COLO668 (cell line): Measurements from ENCODE around the gene NEB.
"Not testable (repeated sequence)": the region's sequence is repeated elsewhere in the genome, so short reads cannot be mapped to it uniquely, and the experiment has no call there.

ENCODE experiments used
- DNase-seq: peaks from one replicate; lab custom pipeline; 2025; ENCODE audit not compliant: unreplicated experiment; lab: John Stamatoyannopoulos, UW

The NEB gene

DNA sequence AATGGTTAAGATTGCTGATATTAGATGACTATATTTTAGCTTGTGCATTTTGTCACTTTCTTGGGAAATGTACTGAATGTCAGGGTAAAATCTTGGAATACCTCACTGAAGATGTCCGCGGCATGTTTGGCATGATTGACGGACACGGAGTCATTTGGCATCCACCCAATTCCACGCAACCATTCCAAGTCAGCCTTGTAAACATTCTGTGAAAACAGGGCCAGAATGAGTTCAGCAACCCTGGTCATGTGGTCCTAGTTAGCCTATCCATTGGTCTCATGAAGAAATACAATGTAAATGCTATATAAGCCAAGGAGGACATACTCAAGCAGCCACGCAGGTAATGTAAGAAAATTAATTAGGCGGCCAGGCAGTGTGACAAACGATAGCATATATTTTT, 165.1 kb downstream of the NEB start:
- DNase-seq = no peak

DNA sequence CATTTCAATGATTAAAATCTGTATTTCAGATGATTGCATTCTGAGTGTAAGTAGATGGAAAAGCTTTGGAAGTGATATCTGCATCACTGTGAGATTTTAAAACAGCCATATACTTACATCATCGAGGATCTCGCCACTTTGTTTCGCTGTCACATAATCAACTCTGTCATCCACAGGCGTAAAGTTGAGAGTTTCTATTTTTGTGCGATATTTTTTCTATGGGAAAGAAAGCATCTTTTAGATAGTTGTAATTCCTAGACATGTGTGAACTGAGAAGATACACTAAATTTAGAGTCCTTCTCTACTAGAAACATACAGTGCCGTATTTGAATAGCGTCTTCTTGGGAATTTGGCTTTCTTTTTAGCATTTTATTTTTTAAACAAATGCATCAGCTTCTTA, 165.8 kb downstream of the NEB start:
- no peak for DNase-seq

DNA sequence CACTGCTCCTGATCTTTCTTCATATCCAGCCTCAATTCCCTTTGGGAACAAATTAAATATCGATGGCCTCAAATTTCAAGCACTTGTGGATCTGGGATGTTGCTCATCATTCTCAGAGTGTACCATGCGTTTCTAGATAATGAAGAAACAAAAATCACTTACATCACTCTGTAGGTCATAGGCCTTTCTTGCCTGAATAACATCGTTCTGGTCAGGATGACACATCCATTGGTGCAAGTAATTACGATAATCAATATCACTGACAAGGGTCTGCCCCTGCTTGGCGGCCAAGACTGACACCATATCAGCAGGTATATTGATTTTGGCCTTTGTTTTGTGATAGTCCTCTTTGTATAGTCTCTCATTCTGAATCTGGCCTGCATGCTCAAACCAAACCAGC, 167.3 kb downstream of the NEB start:
- no peak for DNase-seq

DNA sequence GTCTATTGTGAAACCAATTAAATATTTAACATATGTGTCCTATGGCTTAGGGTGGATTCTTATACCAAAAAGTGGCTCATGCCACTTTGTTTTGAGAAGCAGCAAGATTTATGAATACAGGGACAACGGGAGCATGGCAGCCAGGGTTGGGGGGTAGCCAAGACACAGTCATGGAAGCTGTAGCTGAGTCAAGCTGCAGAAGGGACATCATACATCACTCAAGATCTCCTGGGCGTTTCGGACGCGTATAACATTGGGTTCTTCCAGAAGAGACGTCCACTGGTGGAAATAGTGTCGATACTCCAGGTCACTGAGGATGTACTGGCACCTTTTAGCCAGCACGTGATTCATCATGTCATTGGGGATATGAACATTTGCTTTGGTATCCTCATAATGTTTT, 171.9 kb downstream of the NEB start:
- DNase-seq = no peak

DNA sequence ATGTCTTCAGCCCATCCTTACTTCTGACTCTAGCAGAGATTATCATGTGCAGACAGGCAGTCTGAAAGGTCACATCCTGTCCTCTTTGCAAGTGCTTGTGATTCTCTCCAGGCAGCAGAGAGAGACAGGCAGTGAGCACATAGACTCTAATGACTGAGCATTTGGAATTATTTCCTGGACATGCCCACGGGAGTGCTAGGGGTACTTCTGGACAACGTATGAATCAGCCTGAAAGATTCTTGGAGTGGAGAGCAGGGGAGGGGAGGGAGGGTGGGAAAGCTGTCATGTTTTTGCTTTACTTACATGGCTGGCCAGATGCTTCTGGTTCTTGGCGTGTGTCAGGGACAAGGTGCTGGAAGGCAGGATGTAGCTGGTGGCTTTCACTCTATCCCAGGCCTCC, 174.0 kb downstream of the NEB start:
- no peak for DNase-seq

- not testable (repeated sequence) for DNase-seq
Measured at GRCh38 chr2:151559431-151559830, 174.8 kb downstream of the NEB start.

GRCh38 chr2:151557883-151558282, 176.4 kb downstream of the NEB start:
- not testable (repeated sequence) for DNase-seq

DNA sequence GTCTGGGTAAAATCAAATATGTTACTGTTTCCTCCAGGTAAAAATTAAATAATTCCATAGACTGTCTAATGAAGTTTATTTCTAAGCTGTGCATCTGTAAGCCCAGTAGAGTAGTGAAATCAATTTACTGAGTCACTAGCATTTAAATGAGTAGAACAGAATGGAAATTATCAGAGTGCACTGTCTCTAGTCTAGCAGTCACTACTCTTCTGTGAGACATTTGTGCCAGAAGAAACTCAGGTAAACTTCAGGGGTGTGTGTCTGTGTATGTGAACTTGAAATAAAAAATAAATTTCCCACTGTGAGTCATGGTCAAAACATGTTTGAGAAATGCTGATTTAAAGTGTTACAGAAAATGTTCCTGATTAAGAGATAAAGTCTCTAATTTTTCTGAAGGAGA, 178.2 kb downstream of the NEB start:
- DNase-seq = no peak

GRCh38 chr2:151552287-151552686, 182.0 kb downstream of the NEB start:
- DNase-seq = no peak

GRCh38 chr2:151551556-151551955, 182.7 kb downstream of the NEB start:
- DNase-seq = no peak

DNA sequence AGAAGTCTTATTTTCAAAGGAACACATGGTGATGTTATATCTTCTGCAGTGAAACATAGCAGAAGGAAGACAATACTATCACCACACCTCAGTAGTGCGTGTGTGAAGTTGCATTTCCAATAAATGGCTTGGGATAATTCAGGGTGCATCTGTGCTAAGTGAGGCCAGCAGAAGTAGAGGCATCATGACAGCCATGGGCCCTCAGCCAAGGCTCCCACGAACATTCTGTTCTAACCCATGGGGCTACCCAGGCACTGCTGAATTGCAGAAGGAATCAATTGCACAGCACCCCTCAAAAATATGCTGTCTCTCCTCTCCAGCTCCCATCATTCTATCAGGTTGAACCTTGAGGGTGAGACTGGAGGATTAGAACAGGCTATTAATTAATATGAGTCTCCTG, 185.1 kb downstream of the NEB start:
- no peak for DNase-seq

GRCh38 chr2:151544449-151544848, 189.8 kb downstream of the NEB start:
- no peak for DNase-seq

- DNase-seq = no peak
Measured at GRCh38 chr2:151543876-151544275, 190.4 kb downstream of the NEB start.

GRCh38 chr2:151534001-151534400, 200.3 kb downstream of the NEB start:
- DNase-seq = no peak

DNA sequence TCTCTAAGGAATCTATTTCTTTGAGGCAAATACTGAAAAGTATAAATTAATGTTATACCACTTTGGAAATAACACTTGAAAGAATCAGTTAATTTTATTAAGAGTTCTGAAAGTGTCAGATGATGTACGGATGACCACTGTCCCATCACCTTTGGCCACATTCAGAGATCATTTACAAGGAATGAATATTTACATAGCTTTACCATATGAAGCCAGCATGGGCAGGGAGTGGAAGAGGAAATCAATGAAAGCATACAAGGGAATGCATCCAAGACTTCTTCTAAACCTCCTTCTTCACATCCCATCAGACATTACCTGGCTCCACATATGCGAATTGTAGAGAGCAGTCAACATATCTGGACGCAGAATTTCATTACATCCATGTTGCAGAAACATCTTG, 201.1 kb downstream of the NEB start:
- DNase-seq = no peak

DNA sequence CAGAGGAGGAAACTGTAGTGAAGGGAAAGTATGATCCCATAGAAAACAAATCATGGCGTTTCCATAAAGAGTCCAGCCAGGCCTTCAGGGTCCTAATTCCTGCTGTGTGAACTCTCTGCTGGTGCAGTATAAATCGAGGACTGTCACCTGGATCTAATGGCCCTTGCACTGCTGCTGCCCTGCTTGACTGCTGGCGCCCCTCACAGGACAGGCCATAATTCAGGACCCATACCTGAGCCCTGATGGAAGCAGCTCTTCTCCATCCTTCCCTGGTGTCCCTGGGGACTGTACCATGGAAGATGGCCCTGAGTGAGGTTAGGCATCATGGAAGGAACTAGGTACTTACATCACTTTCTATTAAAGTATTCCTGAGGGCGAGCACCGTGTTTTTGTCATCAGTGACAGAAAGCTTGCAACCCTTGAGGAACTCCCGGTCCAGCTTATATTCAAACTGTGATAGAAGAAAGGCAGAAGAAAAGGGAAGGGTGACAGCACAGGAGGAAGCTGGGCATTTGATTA, 207.6 kb downstream of the NEB start:
- DNase-seq = no peak

DNA sequence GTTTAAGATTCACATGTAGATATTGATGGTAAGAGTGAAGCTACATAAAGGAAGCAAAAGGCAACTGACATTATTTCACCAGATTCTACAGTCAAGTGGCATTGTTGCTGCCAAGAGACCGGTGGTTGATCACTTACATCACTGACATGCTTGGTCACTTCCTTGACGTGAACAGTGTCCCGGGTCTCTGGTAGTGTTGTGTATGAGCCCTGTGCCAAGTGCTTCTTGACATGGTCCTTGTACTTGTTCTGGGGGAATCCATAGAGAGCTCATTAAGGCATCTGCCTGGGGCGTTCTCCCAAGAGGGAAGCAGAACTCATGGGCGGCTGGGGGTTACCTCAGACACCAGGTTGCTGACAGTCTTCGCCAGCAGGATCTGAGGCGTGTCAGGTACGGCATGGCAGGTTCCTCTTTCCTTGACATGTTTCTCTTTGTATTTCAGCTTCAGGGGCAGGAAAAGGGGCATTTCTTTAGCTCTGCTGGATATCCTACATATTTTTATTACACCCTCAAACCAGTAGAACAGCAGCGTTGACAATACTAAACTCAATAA, 208.4 kb downstream of the NEB start:
- DNase-seq = no peak

- no peak for DNase-seq
Measured at GRCh38 chr2:151523850-151524249, 210.4 kb downstream of the NEB start.

GRCh38 chr2:151522556-151522955, 211.7 kb downstream of the NEB start:
- DNase-seq = no peak

GRCh38 chr2:151520976-151521375, 213.3 kb downstream of the NEB start:
- DNase-seq = no peak

GRCh38 chr2:151518802-151519201, 215.5 kb downstream of the NEB start:
- no peak for DNase-seq

GRCh38 chr2:151508519-151508918, 225.8 kb downstream of the NEB start:
- DNase-seq = no peak

DNA sequence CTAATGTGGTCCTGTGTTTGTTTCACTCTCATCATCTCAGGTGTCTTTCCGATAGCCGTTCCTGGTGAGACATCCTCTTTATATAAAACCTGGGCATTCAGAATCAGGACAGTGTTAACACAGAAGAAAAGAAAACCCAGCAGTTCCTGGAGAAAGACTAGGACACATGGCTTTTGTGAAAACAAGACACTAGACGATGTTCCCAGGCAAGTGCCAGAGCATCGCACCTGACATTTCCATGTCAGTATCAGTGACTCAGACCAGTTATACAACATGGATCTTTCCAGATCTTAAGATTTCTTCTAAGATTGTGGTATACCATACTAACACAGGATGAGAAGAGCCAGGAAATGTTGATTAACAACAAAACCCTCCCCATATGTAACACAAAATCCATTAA, 228.1 kb downstream of the NEB start:
- DNase-seq = no peak

DNA sequence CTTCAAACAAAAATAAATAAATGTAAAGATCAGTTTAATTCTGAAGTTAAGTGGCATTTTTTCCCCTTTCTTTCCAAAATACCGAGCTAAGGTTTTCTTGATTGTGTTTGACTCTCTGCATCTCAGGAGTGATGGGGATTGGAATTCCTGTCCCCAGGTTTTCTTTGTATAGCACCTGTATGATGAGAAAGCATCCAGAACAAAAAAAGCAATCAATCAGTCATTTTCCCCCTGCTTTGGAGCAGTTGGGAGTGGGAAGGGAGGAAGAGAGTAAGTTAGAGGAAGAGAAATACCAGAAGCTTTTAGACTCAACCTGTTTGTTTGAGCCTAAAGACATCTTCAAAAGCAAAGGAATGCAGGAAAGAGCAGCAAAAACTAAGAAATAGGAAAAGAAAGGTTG, 236.1 kb downstream of the NEB start:
- DNase-seq = no peak
